AG20443 (cell line): ENCODE data around the gene TNFRSF1A.
"Not testable (repeated sequence)": the region's sequence is repeated elsewhere in the genome, so short reads cannot be mapped to it uniquely, and the experiment has no call there.

Experiments
- DNase-seq: peaks from one replicate; pipeline ENCODE4 v3.0.0; 2012; ENCODE audit warnings: low spot score, mixed read lengths

Gene TNFRSF1A

GRCh38 chr12:6356374-6356820 is 14.5 kb upstream of the TNFRSF1A start:
- DNase-seq = peak; percentile 1

- no peak for DNase-seq
Observed at GRCh38 chr12:6355491-6356373, 13.9 kb upstream of the TNFRSF1A start.

DNA sequence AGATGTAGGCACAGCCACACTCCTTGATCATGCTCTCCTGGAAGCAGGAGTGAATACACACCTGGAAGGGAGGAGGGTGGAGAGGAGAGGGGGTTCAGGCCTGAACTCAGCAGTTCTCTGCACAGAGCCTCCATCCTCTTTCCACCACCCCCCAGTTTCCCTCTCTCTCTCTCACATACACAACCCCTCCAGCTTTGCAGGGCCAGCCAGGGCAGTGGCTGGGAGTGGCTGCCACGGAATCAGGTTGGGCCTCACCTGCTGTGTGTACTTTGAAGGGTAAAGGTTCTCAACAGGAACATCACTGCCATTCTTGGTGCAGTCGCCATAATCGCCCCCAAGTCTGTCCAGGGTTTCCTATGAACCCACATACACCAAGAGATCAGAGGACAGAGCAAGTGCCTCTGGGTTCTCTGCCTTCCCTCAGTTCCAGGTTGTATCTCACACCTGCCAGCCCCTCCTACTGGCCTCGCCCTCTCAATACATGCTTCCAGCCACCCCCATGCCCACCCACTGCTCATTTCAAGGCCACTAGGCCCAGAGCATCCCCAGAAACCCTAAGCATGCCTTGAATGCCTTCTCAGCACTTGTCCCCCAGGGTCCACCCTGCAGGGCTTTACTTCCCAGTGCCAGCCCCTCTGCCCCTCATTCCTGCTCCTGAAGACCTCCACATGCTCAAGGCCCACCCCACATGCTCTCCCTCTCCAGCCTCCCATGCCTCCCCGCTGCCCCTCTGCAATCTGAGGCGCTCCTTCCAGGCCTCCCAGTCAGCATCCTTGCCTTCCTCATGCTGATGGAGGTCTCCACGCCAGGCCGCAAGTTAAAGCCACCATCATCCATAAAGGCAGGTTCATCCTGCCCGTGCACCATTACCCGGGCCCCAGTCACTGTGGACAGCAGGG is 12.9 kb upstream of the TNFRSF1A start:
- DNase-seq = no peak

GRCh38 chr12:6352193-6353173 is 10.6 kb upstream of the TNFRSF1A start:
- DNase-seq = no peak

DNA sequence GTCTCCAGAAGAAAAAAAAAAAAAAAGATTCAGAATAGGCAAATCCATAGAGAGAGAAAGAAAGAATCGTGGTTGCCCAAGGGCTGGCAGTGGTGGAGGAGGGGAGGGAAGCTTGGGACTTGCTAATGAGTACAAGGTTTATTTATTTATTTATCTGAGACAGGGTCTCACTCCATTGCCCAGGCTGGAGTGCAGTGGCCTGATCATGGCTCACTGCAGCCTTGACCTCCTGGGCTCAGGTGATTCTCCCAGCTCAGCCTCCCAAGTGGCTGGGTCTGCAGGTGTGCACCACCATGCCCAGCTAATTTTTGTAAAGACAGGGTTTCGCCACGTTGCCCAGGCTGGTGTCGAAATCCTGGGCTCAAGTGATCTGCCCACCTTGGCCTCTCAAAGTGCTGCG is 9.7 kb upstream of the TNFRSF1A start:
- DNase-seq = no peak

DNA sequence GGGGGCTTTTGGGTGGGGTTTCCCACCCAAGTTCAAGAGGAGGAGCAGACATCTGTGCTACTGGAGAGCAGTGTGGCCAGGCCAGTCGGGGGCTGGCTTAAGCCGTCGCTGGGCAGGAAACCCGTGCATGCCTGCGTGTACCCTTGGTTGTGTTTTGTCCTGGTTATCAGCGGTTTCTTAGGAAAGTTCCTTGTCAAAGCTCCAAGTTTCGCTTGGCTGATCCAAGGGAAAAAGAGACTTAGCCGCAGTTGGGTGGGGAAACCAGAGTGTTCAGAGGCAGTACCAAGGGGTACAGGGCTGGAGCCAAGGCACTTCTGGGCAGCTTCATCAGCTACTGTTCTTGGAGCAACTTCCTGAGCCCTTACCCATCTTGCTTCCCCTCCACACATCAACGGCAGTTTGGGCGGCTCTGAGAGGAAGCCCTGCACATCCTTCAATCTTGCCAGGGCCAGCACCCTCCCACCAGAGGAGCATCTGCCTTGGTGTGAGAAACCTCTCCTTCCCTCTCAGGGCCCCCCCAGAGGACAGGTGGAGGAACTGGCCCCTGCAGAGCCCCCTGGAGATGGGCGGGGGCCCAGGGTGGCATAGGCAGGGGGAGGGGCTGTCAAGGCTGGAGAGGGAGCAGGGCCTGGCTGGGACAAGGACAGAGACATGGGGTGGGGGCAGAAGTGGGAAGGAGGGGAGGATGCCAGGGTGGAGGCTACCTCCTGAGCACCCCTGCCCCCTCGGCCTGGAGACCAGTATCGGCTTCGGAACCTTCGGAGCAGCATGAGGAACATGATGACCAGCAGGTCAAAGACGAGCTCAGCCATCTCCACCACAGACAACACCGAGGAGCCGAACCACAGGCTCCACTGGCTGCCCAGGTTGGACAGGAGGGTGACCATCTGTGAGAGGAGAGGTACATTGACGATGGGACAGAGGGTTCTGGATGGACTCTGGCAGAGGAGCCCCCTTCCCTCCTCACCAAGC is 5.8 kb upstream of the TNFRSF1A start:
- peak; percentile 71 for DNase-seq

DNA sequence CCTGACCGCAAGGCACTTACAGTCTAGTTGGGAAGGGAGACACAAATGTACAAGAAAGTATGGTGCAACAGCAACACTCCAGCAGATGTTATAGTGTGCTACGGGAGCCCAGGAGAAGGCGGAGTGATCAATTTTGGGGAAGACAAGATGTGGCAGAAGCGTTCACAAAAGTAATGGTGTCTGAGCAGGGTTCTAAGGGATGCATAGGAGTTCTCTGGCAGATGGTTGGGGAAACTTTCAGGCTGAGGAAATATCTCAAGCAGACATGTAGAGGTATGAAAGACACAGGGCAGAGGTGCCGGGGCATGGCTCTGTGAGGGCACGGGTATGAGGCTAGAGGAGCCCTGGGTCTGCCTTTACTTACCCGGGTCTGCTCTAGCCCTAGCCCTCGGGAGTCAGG is 5.1 kb upstream of the TNFRSF1A start:
- DNase-seq = no peak

- DNase-seq = no peak
Observed at GRCh38 chr12:6346235-6346832, 4.5 kb upstream of the TNFRSF1A start.

- DNase-seq = peak; percentile 79
Observed at GRCh38 chr12:6345319-6346091, 3.6 kb upstream of the TNFRSF1A start.

DNA sequence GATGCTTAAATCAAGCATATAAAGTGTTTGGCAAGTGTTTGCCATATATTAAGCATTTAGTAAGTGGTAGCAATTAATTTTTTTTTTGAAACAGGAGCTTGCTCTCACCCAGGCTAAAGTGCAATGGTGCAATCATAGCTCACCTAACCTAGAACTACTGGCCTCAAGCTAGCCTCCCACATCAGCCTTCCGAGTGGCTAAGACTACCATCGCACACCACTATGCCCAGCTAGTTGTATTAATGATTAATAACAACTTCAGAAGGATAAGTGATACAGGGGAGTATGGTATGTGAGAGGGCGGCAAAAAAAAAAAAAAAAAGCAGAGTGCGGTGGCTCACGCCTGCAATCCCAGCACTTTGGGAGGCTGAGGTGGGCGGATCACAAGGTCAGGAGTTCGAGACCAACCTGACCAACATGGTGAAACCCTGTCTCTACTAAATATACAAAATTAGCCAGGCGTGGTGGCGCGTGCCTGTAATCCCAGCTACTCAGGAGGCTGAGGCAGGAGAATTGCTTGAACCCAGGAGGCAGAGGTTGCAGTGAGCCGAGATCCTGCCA is 2.3 kb upstream of the TNFRSF1A start:
- not testable (repeated sequence) for DNase-seq

- no peak for DNase-seq
Observed at GRCh38 chr12:6343518-6343917, 1.6 kb upstream of the TNFRSF1A start.

GRCh38 chr12:6342140-6342889 is 439 bp upstream of the TNFRSF1A start:
- DNase-seq = no peak

- no peak for DNase-seq
Observed at GRCh38 chr12:6340745-6341416, 995 bp downstream of the TNFRSF1A start.

DNA sequence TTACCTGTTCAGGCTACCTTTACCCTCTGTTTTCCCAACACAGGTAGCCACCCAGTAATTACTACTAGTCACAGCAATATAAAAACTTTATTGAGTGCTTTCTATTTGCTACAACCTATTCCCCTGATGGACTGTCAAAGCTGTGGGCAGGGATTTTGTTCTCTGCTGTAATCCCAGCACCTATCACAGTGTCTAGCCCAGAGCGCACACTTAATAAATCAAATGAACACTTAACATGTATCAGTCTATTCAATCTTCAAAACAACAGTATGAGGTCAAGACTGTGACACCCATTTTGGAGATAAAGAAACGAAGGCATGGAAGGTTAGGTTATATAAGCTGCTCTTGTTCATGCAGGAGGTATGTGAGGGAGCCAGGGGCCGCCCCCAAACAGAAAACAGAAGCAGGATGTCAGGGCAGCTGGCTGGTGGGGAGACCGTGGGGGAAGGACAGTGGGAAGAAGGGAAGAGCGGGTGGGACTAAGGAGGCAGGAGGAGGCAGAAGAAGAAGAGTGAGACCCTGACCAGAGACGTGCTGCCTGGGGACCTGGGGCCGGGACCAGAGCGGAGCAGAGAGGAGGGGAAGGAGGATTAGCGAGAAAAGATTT is 1.7 kb downstream of the TNFRSF1A start:
- DNase-seq = peak; percentile 62

DNA sequence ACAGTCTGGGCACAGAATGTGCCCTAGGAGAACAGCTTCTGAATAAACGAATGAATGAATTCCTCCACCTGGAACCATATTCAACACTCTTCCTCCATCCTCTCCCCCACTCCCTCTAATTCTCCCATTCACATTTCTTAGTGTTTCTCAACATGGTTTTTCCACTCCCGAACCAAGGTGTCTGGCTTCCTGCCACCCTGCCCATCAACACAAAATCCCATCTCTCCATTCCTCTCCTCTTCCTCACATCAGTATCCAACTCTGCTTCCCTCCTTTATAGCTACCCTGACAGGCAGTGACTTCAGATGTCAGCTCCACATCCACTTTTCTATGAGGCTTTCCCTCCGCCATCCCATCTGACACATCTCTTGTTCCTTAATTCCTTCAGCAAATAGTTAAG is 2.9 kb downstream of the TNFRSF1A start:
- no peak for DNase-seq

DNA sequence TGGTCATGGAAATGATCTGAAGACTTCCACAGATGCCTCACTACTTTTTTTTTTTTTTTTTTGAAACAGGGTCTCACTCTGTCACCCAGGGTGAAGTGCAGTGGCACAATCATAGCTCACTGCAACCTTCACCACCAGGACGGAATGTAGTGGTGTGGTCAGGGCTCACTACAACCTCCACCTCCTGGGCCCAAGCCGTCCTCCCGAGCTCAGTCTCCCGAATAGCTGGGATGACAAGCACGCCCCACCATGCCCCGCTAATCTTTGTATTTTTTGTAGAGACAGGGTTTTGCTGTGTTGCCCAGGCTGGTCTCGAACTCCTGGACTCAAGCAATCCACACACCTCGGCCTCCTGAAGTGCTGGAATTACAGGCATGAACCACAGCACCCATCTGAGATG is 3.3 kb downstream of the TNFRSF1A start:
- DNase-seq = not testable (repeated sequence)

GRCh38 chr12:6337958-6338433 is 3.9 kb downstream of the TNFRSF1A start:
- no peak for DNase-seq
